IPS-15b (cell line): Measurements from ENCODE around the gene EPHA5.

Experiments
- H3K27me3 ChIP-seq: one replicate; pipeline ENCODE4 v1.6.1; 2013; ENCODE audit warnings: low read length; ENCODE audit not compliant: control insufficient read depth, insufficient read depth
- H3K36me3 ChIP-seq: one replicate; pipeline ENCODE4 v1.6.1; 2013; ENCODE audit warnings: low read length; ENCODE audit not compliant: control insufficient read depth, insufficient read depth
- H3K4me1 ChIP-seq: one replicate; pipeline ENCODE4 v1.6.1; 2013; ENCODE audit warnings: mild to moderate bottlenecking, low read length; ENCODE audit not compliant: control insufficient read depth, insufficient read depth
- H3K4me3 ChIP-seq: one replicate; pipeline ENCODE4 v1.5.1; 2013; ENCODE audit warnings: low read depth, low read length
- H3K9ac ChIP-seq: one replicate; pipeline ENCODE4 v1.6.1; 2013; ENCODE audit warnings: low read depth, mild to moderate bottlenecking, low read length
- H3K9me3 ChIP-seq: one replicate; pipeline ENCODE4 v1.6.1; 2013; ENCODE audit warnings: mild to moderate bottlenecking, low read length; ENCODE audit not compliant: control insufficient read depth, insufficient read depth

EPHA5 gene

GRCh38 chr4:65296246-65296645, 374.0 kb downstream of the EPHA5 start:
- no peak overlapping the region for H3K9ac ChIP-seq
- no peaks in the 10 kb centered on the region for H3K9me3 ChIP-seq
- no peaks in the 10 kb centered on the region for H3K36me3 ChIP-seq
- no peaks in the 10 kb centered on the region for H3K27me3 ChIP-seq
- no peak overlapping the region for H3K4me3 ChIP-seq
- H3K4me1 ChIP-seq: no peaks in the 10 kb centered on the region

GRCh38 chr4:65287071-65287470, 383.2 kb downstream of the EPHA5 start:
- no peaks in the 10 kb centered on the region for H3K36me3 ChIP-seq

More at GRCh38 chr4:65287071-65287470, 383.2 kb downstream of the EPHA5 start:
- Histone ChIP-seq H3K9me3 (peaks cover 5% of the 10 kb centered on the region), H3K27me3 (no peaks in the 10 kb centered on the region), H3K9ac (no peak overlapping the region), H3K4me3 (no peak overlapping the region), H3K4me1 (no peaks in the 10 kb centered on the region)
